Neural cell (in vitro differentiated cells): ENCODE measurements around the gene ADGRA1.

Source experiments
- EP300 ChIP-seq: fragments of 450-650 bp; conservative IDR thresholded peaks from 2 replicates; pipeline ENCODE4 v1.6.1; 2014; ENCODE audit warnings: antibody characterized with exemption, mild to moderate bottlenecking, moderate library complexity; ENCODE audit not compliant: poor library complexity, severe bottlenecking
- EZH2 ChIP-seq: fragments of 200-600, 300-800 bp; shearing (Covaris generic), sonication (generic); IDR thresholded peaks from 2 replicates; pipeline ENCODE4 v1.6.1; 2014; ENCODE audit warnings: antibody characterized with exemption, low read length, borderline replicate concordance, mild to moderate bottlenecking; ENCODE audit not compliant: insufficient read depth, poor library complexity, severe bottlenecking
- POLR2AphosphoS5 ChIP-seq: IDR thresholded peaks from 2 replicates; pipeline ENCODE4 v1.6.1; 2012
- REST ChIP-seq: IDR thresholded peaks from 2 replicates; pipeline ENCODE4 v1.6.1; 2012; ENCODE audit warnings: borderline replicate concordance
- SMC3 ChIP-seq: fragments of 450-650 bp; conservative IDR thresholded peaks from 2 replicates; pipeline ENCODE4 v1.6.1; 2014; ENCODE audit warnings: antibody characterized with exemption, mild to moderate bottlenecking, moderate library complexity; ENCODE audit not compliant: poor library complexity
- TAF1 ChIP-seq: IDR thresholded peaks from 2 replicates; pipeline ENCODE4 v1.6.1; 2012; ENCODE audit warnings: low read depth
- TF ChIP-seq, protein P1 (sequence below): fragments of 450-650 bp; IDR thresholded peaks from 2 replicates; pipeline ENCODE4 v1.5.1; 2014; ENCODE audit warnings: antibody characterized with exemption, mild to moderate bottlenecking, moderate library complexity; ENCODE audit not compliant: poor library complexity, severe bottlenecking

DNA sequence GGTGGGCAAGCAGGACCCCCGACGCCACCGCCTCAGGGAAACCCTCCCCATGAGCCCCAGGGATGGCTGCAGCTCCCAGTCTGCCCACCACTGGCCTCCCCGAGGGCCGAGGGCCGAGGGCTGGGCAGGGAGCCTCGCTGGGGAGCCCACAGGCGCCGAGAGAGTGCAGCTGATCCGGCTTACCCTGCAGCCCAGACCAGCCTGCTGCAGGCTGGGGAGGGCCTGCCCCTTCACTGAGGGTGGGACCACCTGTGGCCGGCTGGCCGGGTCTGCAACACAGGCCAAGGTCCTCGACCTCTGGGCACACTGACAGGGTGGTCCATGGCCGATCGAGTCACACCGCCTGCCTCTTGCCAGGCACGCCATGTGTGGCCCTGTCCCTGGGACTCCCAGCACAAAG is 27.3 kb upstream of the ADGRA1 start:
- TF ChIP-seq, protein P1, sequence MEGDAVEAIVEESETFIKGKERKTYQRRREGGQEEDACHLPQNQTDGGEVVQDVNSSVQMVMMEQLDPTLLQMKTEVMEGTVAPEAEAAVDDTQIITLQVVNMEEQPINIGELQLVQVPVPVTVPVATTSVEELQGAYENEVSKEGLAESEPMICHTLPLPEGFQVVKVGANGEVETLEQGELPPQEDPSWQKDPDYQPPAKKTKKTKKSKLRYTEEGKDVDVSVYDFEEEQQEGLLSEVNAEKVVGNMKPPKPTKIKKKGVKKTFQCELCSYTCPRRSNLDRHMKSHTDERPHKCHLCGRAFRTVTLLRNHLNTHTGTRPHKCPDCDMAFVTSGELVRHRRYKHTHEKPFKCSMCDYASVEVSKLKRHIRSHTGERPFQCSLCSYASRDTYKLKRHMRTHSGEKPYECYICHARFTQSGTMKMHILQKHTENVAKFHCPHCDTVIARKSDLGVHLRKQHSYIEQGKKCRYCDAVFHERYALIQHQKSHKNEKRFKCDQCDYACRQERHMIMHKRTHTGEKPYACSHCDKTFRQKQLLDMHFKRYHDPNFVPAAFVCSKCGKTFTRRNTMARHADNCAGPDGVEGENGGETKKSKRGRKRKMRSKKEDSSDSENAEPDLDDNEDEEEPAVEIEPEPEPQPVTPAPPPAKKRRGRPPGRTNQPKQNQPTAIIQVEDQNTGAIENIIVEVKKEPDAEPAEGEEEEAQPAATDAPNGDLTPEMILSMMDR: no peak
- TF ChIP-seq POLR2AphosphoS5: no peak
- TF ChIP-seq REST: no peak
- TF ChIP-seq EZH2: no peak
- no peak for TF ChIP-seq TAF1
- TF ChIP-seq EP300: no peak
- no peak for TF ChIP-seq SMC3
